A549 (cell line): ENCODE measurements around the gene NAA40. TPM values are rescaled to one million over a fixed set of nuclear protein-coding genes. Genes with fewer than 3 reads are reported as not detected.

Source experiments
- ATAC-seq, 2 experiments: fragments of 200-7000 bp in 1 of 2; fragments of >200 bp in 1 of 2; cut with Nextera tagmentation in 1 of 2; cut with Tn5 transposase in 1 of 2; 3 replicates each; pipeline versions ENCODE4 v1.8.0 to v1.9.1; 2018 to 2020; ENCODE audit warnings: mild to moderate bottlenecking in 1 of 2, moderate library complexity in 1 of 2
- CTCF ChIA-PET: fragments of 300-600 bp; sonication (Branson Sonifier 250); formaldehyde crosslinking; extraction: SDS; loops from one replicate; lab custom pipeline; 2021; ENCODE audit warnings: antibody characterized with exemption, inconsistent platforms; lab: Yijun Ruan, JAX
- POLR2A ChIA-PET: fragments of 350-600 bp; formaldehyde crosslinking; extraction: SDS; loops from one replicate; lab custom pipeline; 2021; ENCODE audit warnings: antibody characterized with exemption, inconsistent platforms; lab: Yijun Ruan, JAX
- DNase-seq, 2 experiments: peaks; one replicate each; pipeline versions ENCODE4 v3.0.0 to v3.0.0-alpha.2; 2011 to 2016; ENCODE audit warnings: low read depth in 1 of 2, low spot score in 1 of 2
- FAIRE-seq: peaks from 2 replicates; lab custom pipeline; 2011; peaks lifted over from hg19 to GRCh38; lab: Jason Lieb, UNC
- H3K27ac ChIP-seq, 2 experiments: fragments of >200 bp; sonication (Bioruptor Twin); formaldehyde crosslinking; 3 replicates each; pipeline ENCODE4 v1.5.1; 2016 to 2017
- H3K4me1 ChIP-seq: fragments of >200 bp; sonication (Bioruptor Twin); formaldehyde crosslinking; 3 replicates; pipeline ENCODE4 v1.6.1; 2016
- H3K4me2 ChIP-seq: fragments of >200 bp; sonication (Bioruptor Twin); formaldehyde crosslinking; 3 replicates; pipeline ENCODE4 v1.6.1; 2016
- H3K4me3 ChIP-seq: fragments of >200 bp; sonication (Bioruptor Twin); formaldehyde crosslinking; 3 replicates; pipeline ENCODE4 v1.5.1; 2016
- H3K9me3 ChIP-seq: fragments of >200 bp; sonication (Bioruptor Twin); formaldehyde crosslinking; 3 replicates; pipeline ENCODE4 v1.6.1; 2016
- CBX8 ChIP-seq: fragments of 200-600 bp; sonication (generic); IDR thresholded peaks from 2 replicates; pipeline ENCODE4 v1.6.1; 2016
- CEBPB ChIP-seq, 2 experiments: fragments of >200 bp in 1 of 2; sonication (Bioruptor Twin) in 1 of 2; formaldehyde crosslinking in 1 of 2; IDR thresholded peaks; 2 replicates each; pipeline ENCODE4 v1.6.1; 2012 to 2016
- CHD4 ChIP-seq: fragments of 200-600 bp; sonication (generic); IDR thresholded peaks from 2 replicates; pipeline ENCODE4 v1.6.1; 2016; ENCODE audit warnings: antibody characterized with exemption, mild to moderate bottlenecking, borderline replicate concordance
- E2F6 ChIP-seq: IDR thresholded peaks from 2 replicates; pipeline ENCODE4 v1.6.1; 2012; ENCODE audit warnings: low read depth, borderline replicate concordance
- ELK1 ChIP-seq: fragments of 150-350 bp; IDR thresholded peaks from 2 replicates; pipeline ENCODE4 v1.6.1; 2014; ENCODE audit warnings: low read depth, mild to moderate bottlenecking, low read length
- FOSB ChIP-seq: fragments of 250-450 bp; sonication (Bioruptor Pico); IDR thresholded peaks from 2 replicates; pipeline ENCODE4 v1.5.0; 2020; ENCODE audit warnings: mild to moderate bottlenecking, moderate library complexity
- FOSL2 ChIP-seq, 2 experiments: fragments of 450-650 bp in 1 of 2; fragments of >200 bp in 1 of 2; sonication (Bioruptor Twin) in 1 of 2; formaldehyde crosslinking; IDR thresholded peaks; 2 replicates each; pipeline versions ENCODE4 v1.5.0 to v1.6.1; 2016 to 2020; ENCODE audit warnings: mild to moderate bottlenecking in 1 of 2, moderate library complexity in 1 of 2
- GATA3 ChIP-seq: IDR thresholded peaks from 2 replicates; pipeline ENCODE4 v1.6.1; 2012; ENCODE audit warnings: borderline replicate concordance
- HDAC2 ChIP-seq: fragments of 200-600 bp; sonication (generic); IDR thresholded peaks from 2 replicates; pipeline ENCODE4 v1.6.1; 2016
- HOXA7 ChIP-seq: fragments of 250-450 bp; sonication (Bioruptor Pico); IDR thresholded peaks from 2 replicates; pipeline ENCODE4 v1.5.0; 2020; ENCODE audit warnings: mild to moderate bottlenecking, moderate library complexity
- JUNB ChIP-seq: fragments of >200 bp; sonication (Bioruptor Twin); formaldehyde crosslinking; IDR thresholded peaks from 2 replicates; pipeline ENCODE4 v1.6.1; 2016
- KDM1A ChIP-seq: fragments of 200-600 bp; sonication (generic); IDR thresholded peaks from 2 replicates; pipeline ENCODE4 v1.6.1; 2016; ENCODE audit warnings: low read depth, mild to moderate bottlenecking
- MYC ChIP-seq: IDR thresholded peaks from 2 replicates; pipeline ENCODE4 v1.6.1; 2012; ENCODE audit warnings: mild to moderate bottlenecking, inconsistent platforms, low read length, improper control_type of control experiment, borderline replicate concordance
- NFE2L2 ChIP-seq: fragments of 150-350 bp; conservative IDR thresholded peaks from 2 replicates; pipeline ENCODE4 v1.6.1; 2014; ENCODE audit warnings: low read length
- POLR2A ChIP-seq: IDR thresholded peaks from 2 replicates; pipeline ENCODE4 v1.6.1; 2012; ENCODE audit warnings: mild to moderate bottlenecking, low read length
- POLR2AphosphoS2 ChIP-seq: conservative IDR thresholded peaks from 2 replicates; pipeline ENCODE4 v1.6.1; 2012; ENCODE audit warnings: low read length, improper control_type of control experiment, inconsistent platforms
- RAD21 ChIP-seq, 2 experiments: fragments of >200 bp in 1 of 2; sonication (Bioruptor Twin) in 1 of 2; formaldehyde crosslinking in 1 of 2; IDR thresholded peaks in 1 of 2; conservative IDR thresholded peaks in 1 of 2; 2 replicates in 1 of 2; 3 replicates in 1 of 2; pipeline ENCODE4 v1.6.1; 2012 to 2018; ENCODE audit warnings: inconsistent platforms in 1 of 2
- RFX5 ChIP-seq: fragments of 450-650 bp; IDR thresholded peaks from 2 replicates; pipeline ENCODE4 v1.7.1; 2014; ENCODE audit warnings: antibody characterized with exemption, mild to moderate bottlenecking, moderate library complexity
- TP53 ChIP-seq: fragments of 250-450 bp; sonication (Bioruptor Pico); IDR thresholded peaks from 2 replicates; pipeline ENCODE4 v1.5.0; 2021; ENCODE audit warnings: mild to moderate bottlenecking, moderate library complexity
- ZC3H11A ChIP-seq: fragments of 450-650 bp; IDR thresholded peaks from 2 replicates; pipeline ENCODE4 v1.6.1; 2014; ENCODE audit warnings: antibody characterized with exemption, mild to moderate bottlenecking
- ZNF302 ChIP-seq: fragments of 250-450 bp; sonication (Bioruptor Pico); IDR thresholded peaks from 2 replicates; pipeline ENCODE4 v1.9.0; 2021; ENCODE audit warnings: inconsistent platforms, mild to moderate bottlenecking, moderate library complexity
- WGBS: methylation state at CpG from one replicate; pipeline ENCODE4 v1.1.6; 2017; ENCODE audit errors: missing lambda C conversion rate; 5-methylcytosine and 5-hydroxymethylcytosine counted together
- polyA plus RNA-seq, 4 experiments: library from polyadenylated mRNA; depleted of rRNA in 3 of 4; stranded (reverse); fragments of >200 nt; fragmentation: RNase III in 1 of 4; extraction: RNeasy Plus Mini Kit Qiagen cat#74134 plus additional on column Dnase treatment in 1 of 4; gene quantifications; 2 replicates in 3 of 4; 3 replicates in 1 of 4; pipeline ENCODE4 v1.2.3, GENCODE V29; 2011 to 2017
- TF ChIP-seq, protein P1 (sequence below): fragments of 250-450 bp; sonication (Bioruptor Pico); IDR thresholded peaks from 2 replicates; pipeline ENCODE4 v1.5.0; 2021; ENCODE audit warnings: mild to moderate bottlenecking, moderate library complexity, borderline replicate concordance
- TF ChIP-seq, protein P2 (sequence below): fragments of 450-650 bp; IDR thresholded peaks from 2 replicates; pipeline ENCODE4 v1.6.1; 2014; ENCODE audit warnings: antibody characterized with exemption

Gene NAA40
- polyA plus RNA-seq, 2 of the 4 experiments (the other 2 are of a cell fraction), result 21.9 to 32.0 TPM

- TF ChIP-seq KDM1A (peak; percentile 87), RAD21 (conservative IDR thresholded peaks at IDR 0.05 in 1 of 2, IDR thresholded peaks at IDR 0.05 in 1 of 2) (no peak), MYC (no peak), FOSB (CRISPR knock-in tag) (peak; percentile 43; the same call in 1 of the 2 replicates), ELK1 (no peak), TP53 (CRISPR knock-in tag) (no peak)
- TF ChIP-seq, protein P1, sequence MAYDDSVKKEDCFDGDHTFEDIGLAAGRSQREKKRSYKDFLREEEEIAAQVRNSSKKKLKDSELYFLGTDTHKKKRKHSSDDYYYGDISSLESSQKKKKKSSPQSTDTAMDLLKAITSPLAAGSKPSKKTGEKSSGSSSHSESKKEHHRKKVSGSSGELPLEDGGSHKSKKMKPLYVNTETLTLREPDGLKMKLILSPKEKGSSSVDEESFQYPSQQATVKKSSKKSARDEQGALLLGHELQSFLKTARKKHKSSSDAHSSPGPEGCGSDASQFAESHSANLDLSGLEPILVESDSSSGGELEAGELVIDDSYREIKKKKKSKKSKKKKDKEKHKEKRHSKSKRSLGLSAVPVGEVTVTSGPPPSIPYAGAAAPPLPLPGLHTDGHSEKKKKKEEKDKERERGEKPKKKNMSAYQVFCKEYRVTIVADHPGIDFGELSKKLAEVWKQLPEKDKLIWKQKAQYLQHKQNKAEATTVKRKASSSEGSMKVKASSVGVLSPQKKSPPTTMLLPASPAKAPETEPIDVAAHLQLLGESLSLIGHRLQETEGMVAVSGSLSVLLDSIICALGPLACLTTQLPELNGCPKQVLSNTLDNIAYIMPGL, result no peak
- TF ChIP-seq, all 56 proteins: peak for 5
These were observed 65.8 kb downstream of the NAA40 start (continued) for GRCh38 chr11:64004590-64004984.

DNA sequence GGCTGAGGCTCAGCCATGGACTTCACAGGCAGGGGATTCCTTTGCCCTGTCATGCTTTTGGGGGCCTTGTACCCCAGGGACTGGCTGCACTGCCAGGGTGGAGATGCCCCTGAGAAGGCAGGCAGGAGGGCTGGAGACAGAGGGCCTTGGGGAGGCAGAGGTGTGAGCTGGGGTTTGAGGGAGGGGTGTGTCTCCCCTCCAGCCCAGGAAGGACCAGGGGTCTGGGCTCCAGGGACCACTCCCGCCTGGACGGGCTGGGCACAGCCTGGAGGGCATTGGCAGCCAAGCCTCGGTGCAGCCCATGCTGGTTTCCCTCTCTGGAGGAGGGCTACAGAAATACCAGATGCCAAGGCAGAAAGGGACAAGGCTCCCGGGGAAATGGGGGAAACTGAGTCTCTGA is 66.9 kb downstream of the NAA40 start:
- H3K4me2 ChIP-seq, result no peak overlapping the region
- CTCF ChIA-PET, result interaction anchor here (0.6 to 6.2 kb wide), 5 partner anchors 11 to 237 kb away, joined by 4 to 41 read pairs (median 5); partner anchors contain the start of gene ZFTA
- H3K4me3 ChIP-seq, result no peak overlapping the region
- TF ChIP-seq, protein P2, sequence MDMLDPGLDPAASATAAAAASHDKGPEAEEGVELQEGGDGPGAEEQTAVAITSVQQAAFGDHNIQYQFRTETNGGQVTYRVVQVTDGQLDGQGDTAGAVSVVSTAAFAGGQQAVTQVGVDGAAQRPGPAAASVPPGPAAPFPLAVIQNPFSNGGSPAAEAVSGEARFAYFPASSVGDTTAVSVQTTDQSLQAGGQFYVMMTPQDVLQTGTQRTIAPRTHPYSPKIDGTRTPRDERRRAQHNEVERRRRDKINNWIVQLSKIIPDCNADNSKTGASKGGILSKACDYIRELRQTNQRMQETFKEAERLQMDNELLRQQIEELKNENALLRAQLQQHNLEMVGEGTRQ, result no peak
- TF ChIP-seq FOSB (CRISPR knock-in tag) (no peak), E2F6 (no peak), POLR2A (no peak), RFX5 (no peak), POLR2AphosphoS2 (no peak), CBX8 (no peak), TP53 (CRISPR knock-in tag) (no peak), ZC3H11A (no peak), HOXA7 (CRISPR knock-in tag) (no peak), ZNF302 (CRISPR knock-in tag) (no peak), GATA3 (no peak), JUNB (no peak), FOSL2 (IDR thresholded peaks at IDR 0.05) (no peak), FOSL2 (CRISPR knock-in tag; IDR thresholded peaks at IDR 0.05) (no peak), CEBPB (IDR thresholded peaks at IDR 0.05) (no peak), HDAC2 (no peak), CHD4 (no peak), NFE2L2 (no peak)
- TF ChIP-seq, protein P1, result no peak
- TF ChIP-seq, all 56 proteins: peak for 0
- 0 out of 6 replicates have a peak overlapping the region, but pooled peaks of 1 of the 2 experiments have one; percentile 14 for H3K27ac ChIP-seq
- peaks cover 38% of the 10 kb centered on the region for H3K4me1 ChIP-seq
- FAIRE-seq, result no peak
- H3K9me3 ChIP-seq, result 0 out of 3 replicates have a peak, but pooled peaks cover 3% of the 10 kb centered on the region
- POLR2A ChIA-PET, result no interaction called here
- no peak for DNase-seq
- WGBS, result 72% methylated on average over 4 of the region's 4 CpGs
- ATAC-seq, result no peak
